Lower leg skin (tissue), 4 donors: ENCODE measurements around the gene CCDC90B. TPM values are rescaled to one million over a fixed set of nuclear protein-coding genes. Genes with fewer than 3 reads are reported as not detected.

Source experiments
- DNase-seq, 2 donors: peaks; one replicate each; pipeline ENCODE4 v3.0.0-alpha.2; 2019; ENCODE audit warnings: low spot score in 2 of 2
- H3K4me3 ChIP-seq: fragments of 200-600 bp; sonication (generic); 2 replicates; pipeline ENCODE4 v1.5.1; 2017; ENCODE audit warnings: mild to moderate bottlenecking, low read depth; ENCODE audit not compliant: poor library complexity, severe bottlenecking
- POLR2A ChIP-seq, 2 donors: fragments of 450-650 bp; IDR thresholded peaks; one replicate each; pipeline ENCODE4 v1.6.1; 2016 to 2017; ENCODE audit warnings: antibody characterized with exemption in 2 of 2, mild to moderate bottlenecking in 1 of 2, moderate library complexity in 1 of 2
- WGBS, 2 donors: methylation state at CpG; one replicate each; pipeline ENCODE4 v1.1.5; 2018; 5-methylcytosine and 5-hydroxymethylcytosine counted together
- intact Hi-C: fragments of 100-400 bp; cut with DNase I; formaldehyde crosslinking; loops from one replicate; pipeline ENCODE4 v1.15.0; 2023; ENCODE audit warnings: low total_unique reads
- total RNA-seq, 4 donors: library from RNA; depleted of rRNA; stranded (reverse); fragments of >200 nt; gene quantifications; one replicate each; pipeline ENCODE4 v1.1.0, GENCODE V29; 2016
- TF ChIP-seq, protein P1 (sequence below), 3 donors: fragments of 450-650 bp; IDR thresholded peaks; one replicate each; pipeline ENCODE4 v1.5.1; 2016; ENCODE audit warnings: antibody characterized with exemption in 3 of 3, mild to moderate bottlenecking in 3 of 3, moderate library complexity in 2 of 3

CCDC90B gene
- total RNA-seq, 4 donors from 2014 or later = 27.4 to 29.8 (median 28.9) TPM

DNA sequence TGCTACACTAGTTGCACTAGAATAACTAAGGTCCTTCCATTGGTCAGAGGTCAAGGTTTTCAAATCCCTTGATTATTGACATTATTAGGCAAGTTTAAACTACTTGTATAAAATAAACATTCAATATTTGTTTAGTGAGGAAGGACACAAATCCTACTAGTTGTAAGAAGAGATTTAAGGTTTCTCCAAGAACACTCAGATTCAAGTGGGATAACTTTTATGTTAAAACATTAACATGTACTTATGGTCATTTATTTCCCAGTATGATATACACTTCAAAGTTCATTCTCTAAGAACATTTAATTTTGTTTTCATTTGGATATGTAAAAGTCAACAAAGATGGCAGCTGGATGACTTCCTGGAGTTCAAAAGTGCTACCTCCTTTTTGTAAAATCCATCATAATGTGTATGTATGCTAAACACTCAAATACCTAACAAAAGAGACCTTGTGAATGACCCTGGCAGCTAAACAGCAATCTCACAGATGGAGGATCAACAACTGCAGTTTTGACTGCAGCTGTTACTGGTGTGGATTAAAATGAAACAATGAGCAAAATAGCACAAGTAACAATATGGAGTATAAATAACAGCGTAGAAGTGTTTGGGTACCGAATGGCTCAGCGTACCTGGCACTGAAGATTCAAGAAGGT is 1.5 kb downstream of the CCDC90B start:
- no peak overlapping the region for H3K4me3 ChIP-seq
- WGBS, 2 donors = 7 to 13% methylated on average over 3 of the region's 3 CpGs
- intact Hi-C loops = loop anchor here (10.0 kb wide), 1 partner anchor 530 kb away; no protein-coding TSS in a partner anchor
- TF ChIP-seq, protein P1, sequence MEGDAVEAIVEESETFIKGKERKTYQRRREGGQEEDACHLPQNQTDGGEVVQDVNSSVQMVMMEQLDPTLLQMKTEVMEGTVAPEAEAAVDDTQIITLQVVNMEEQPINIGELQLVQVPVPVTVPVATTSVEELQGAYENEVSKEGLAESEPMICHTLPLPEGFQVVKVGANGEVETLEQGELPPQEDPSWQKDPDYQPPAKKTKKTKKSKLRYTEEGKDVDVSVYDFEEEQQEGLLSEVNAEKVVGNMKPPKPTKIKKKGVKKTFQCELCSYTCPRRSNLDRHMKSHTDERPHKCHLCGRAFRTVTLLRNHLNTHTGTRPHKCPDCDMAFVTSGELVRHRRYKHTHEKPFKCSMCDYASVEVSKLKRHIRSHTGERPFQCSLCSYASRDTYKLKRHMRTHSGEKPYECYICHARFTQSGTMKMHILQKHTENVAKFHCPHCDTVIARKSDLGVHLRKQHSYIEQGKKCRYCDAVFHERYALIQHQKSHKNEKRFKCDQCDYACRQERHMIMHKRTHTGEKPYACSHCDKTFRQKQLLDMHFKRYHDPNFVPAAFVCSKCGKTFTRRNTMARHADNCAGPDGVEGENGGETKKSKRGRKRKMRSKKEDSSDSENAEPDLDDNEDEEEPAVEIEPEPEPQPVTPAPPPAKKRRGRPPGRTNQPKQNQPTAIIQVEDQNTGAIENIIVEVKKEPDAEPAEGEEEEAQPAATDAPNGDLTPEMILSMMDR (IDR thresholded peaks at IDR 0.05) = no peak
- no peak for TF ChIP-seq POLR2A (IDR thresholded peaks at IDR 0.05)
- DNase-seq = no peak

DNA sequence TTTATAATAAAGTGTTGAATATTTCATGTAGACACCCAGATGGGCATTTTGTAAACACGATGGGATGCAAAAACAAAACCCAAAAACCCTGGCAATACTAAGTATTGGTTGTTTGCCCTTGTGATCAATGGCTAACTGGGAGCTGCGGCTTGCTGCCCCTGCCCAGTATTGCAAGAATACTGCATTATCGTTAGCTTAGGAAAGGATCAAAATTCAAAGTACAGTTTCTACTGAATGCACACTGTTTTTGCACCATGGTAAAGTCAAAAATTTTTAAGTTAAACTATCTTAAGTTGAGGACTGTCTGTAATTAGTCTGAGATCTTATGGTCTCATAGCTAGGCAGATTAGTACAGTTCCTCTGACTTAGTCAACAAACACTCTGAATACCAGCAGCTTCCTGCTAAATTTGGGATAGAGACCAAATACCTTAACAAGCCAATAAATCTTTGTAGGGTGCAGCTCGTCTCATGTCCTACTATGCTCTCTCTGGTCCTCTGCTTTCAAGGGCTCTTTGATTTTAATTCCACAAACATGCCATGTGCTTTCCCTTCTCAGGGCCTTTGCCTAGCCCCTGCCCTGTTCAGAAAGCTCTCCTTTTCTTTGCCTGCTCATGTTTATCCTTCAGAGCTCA is 4.0 kb downstream of the CCDC90B start:
- 64 to 69% methylated on average over 4 of the region's 4 CpGs for WGBS, 2 donors
- TF ChIP-seq POLR2A (IDR thresholded peaks at IDR 0.05) = no peak
- TF ChIP-seq, protein P1 (IDR thresholded peaks at IDR 0.05) = no peak
- no peak overlapping the region for H3K4me3 ChIP-seq
- intact Hi-C loops = loop anchor here (10.0 kb wide), 1 partner anchor 533 kb away; no protein-coding TSS in a partner anchor
- DNase-seq = no peak

DNA sequence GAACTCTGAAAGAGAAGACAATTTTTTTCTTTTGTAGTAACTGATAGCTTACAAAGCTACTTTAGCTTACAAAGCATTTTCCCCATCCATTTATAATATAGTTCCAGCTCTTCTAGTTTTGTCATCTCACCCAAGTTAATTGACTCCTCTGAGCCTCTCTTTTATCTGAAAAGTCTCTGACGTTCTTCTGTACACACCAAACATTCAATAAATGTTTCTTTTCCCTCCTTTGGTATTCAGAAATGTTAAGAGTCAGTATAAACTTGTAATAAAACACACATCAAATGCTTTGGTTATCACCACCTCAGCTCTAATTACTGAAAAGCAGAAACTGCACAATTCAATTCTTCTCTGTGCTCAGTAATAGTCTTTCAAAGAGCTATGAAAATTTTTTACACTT is 5.9 kb downstream of the CCDC90B start:
- no peak overlapping the region for H3K4me3 ChIP-seq
- 74 to 88% methylated on average over 1 of the region's 1 CpG for WGBS, 2 donors
- DNase-seq = no peak
- intact Hi-C loops = loop anchor here (10.0 kb wide), 1 partner anchor 535 kb away; no protein-coding TSS in a partner anchor
- TF ChIP-seq, protein P1 (IDR thresholded peaks at IDR 0.05) = no peak
- TF ChIP-seq POLR2A (IDR thresholded peaks at IDR 0.05) = no peak

DNA sequence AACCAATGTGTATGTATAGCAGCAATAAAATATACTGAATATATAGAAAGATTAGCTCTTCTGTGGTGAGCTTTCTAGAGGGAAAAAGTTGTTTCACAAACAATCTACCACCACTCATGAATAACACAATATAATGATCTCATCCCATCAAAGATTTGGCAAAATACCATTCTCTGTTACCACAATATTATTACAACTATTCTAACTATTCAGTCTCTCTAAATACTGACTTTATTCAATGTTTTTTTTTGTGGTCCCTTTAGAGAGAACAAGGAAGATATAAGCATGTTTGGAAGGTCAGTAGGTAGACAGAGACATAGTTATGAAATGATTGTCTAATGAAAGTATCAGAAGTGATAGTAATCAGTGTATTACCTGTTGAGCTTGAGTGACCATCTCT is 7.8 kb downstream of the CCDC90B start:
- intact Hi-C loops = no loop called here

DNA sequence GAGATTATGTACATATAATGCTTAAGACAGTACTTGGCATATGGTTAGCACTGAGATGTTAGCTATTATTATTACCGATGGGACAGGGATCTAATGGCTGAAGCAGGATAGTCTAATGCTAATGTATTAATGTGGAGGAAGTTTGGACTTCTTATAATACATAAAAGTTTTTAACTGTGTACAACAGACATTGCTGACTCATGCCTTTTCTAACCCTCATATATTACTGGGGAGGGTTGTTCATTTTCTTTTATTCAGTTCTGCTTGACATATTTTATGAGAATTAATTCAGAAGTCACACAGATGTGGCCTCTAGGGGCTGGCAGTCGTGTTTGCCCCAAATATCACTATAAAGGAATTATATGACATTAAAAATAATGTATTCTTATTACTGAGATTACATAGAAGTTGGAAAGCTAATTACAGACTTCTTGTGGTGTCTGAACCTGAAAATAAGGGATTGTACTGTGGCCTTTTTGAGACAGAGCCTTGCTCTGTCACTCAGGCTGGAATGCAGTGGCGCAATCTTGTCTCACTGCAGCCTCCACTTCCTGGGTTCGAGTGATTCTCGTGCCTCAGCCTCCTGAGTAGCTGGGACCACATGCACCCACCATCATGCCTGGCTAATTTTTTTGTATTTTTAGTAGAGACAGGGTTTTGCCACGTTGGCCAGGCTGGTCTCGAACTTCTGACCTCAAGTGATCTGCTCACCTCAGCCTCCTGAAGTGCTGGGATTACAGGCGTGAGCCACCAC is 10.1 kb downstream of the CCDC90B start:
- TF ChIP-seq, protein P1 (IDR thresholded peaks at IDR 0.05) = no peak
- no peak for TF ChIP-seq POLR2A (IDR thresholded peaks at IDR 0.05)
- intact Hi-C loops = no loop called here
- no peak for DNase-seq
- no peak overlapping the region for H3K4me3 ChIP-seq
- 88 to 92% methylated on average over 8 of the region's 8 CpGs for WGBS, 2 donors

More for the DNA sequence above, 7.8 kb downstream of the CCDC90B start:
- TF ChIP-seq POLR2A (IDR thresholded peaks at IDR 0.05) = no peak
- TF ChIP-seq, protein P1 (IDR thresholded peaks at IDR 0.05) = no peak
- no peak for DNase-seq
- no peak overlapping the region for H3K4me3 ChIP-seq
